Fibroblast of the aortic adventitia (primary cell): Measurements from ENCODE around the gene USP34. TPM values are rescaled to one million over a fixed set of nuclear protein-coding genes. Genes with fewer than 3 reads are reported as not detected.

ENCODE experiments used
- DNase-seq: peaks from one replicate; pipeline ENCODE4 v3.0.0-alpha.2; 2010; ENCODE audit warnings: low read depth
- H3K4me3 ChIP-seq: 2 replicates; pipeline ENCODE4 v1.5.1; 2011; ENCODE audit warnings: low read depth, mild to moderate bottlenecking, control low read depth, low read length, moderate library complexity
- total RNA-seq: library from RNA; depleted of rRNA; stranded (reverse); fragments of >200 nt; gene quantifications from 2 replicates; pipeline ENCODE4 v1.2.3, GENCODE V29; 2012; ENCODE audit warnings: low replicate concordance
- TF ChIP-seq, protein P1 (sequence below): IDR thresholded peaks from 2 replicates; pipeline ENCODE4 v1.5.1; 2011; ENCODE audit warnings: mild to moderate bottlenecking, low read length, control low read depth, inconsistent platforms; ENCODE audit not compliant: insufficient read depth

USP34 gene
- total RNA-seq, 1 donor: 130 TPM

GRCh38 chr2:61255580-61256437 is 215.1 kb downstream of the USP34 start:
- TF ChIP-seq, protein P1, sequence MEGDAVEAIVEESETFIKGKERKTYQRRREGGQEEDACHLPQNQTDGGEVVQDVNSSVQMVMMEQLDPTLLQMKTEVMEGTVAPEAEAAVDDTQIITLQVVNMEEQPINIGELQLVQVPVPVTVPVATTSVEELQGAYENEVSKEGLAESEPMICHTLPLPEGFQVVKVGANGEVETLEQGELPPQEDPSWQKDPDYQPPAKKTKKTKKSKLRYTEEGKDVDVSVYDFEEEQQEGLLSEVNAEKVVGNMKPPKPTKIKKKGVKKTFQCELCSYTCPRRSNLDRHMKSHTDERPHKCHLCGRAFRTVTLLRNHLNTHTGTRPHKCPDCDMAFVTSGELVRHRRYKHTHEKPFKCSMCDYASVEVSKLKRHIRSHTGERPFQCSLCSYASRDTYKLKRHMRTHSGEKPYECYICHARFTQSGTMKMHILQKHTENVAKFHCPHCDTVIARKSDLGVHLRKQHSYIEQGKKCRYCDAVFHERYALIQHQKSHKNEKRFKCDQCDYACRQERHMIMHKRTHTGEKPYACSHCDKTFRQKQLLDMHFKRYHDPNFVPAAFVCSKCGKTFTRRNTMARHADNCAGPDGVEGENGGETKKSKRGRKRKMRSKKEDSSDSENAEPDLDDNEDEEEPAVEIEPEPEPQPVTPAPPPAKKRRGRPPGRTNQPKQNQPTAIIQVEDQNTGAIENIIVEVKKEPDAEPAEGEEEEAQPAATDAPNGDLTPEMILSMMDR: no peak
- H3K4me3 ChIP-seq: no peak overlapping the region
- peak; percentile 75 for DNase-seq

GRCh38 chr2:61254536-61254935 is 216.4 kb downstream of the USP34 start:
- no peak for DNase-seq
- no peak overlapping the region for H3K4me3 ChIP-seq
- TF ChIP-seq, protein P1: no peak

DNA sequence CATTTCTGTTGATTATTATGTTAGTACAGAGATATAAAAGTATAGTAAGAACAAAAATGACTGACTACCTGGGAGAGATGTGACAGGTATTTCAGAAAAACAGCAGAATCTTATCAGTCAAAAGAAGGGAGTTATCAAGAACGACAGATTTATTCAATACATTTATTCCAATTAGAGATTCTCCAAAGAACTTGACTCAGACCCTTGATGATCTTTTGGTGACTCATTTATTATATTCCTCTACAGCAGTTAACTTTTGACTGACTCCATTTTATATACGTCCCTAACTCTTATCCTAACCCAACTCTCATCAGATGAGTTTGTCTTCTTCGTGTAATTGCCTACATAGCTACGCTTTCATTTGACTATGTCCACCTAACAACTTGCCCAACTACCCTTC is 217.8 kb downstream of the USP34 start:
- no peak for DNase-seq
- no peak overlapping the region for H3K4me3 ChIP-seq
- TF ChIP-seq, protein P1: no peak

GRCh38 chr2:61252031-61252430 is 218.9 kb downstream of the USP34 start:
- no peak overlapping the region for H3K4me3 ChIP-seq
- DNase-seq: no peak
- TF ChIP-seq, protein P1: no peak

GRCh38 chr2:61249521-61250071 is 221.3 kb downstream of the USP34 start:
- no peak for DNase-seq
- no peak overlapping the region for H3K4me3 ChIP-seq
- TF ChIP-seq, protein P1: no peak

DNA sequence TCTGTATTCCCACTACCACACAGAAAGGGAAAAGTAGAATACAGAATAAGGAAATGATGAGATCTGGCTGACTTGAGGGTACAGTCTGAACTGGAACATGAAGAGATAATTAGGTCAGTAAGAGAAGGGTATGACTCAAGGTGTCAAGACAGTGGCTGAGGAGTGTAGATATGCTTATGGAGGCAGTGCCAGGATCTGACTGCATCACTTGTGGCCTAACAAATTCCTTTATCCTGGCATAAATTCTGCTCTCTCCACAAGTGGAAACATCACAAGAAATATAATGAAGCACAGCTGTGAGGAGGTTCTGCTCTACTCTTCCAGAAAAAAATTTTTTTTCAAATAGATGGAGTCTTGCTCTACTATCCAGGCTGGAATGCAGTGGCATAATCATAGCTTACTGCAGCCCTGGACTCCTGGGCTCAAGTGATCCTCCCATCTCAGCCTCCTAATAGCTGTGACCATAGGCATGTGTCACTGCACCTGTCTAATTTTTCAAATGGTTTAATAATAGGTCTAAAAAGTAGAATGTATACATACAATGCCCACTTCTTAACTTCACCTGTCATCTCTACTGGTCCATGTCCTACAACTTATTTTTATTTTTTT is 223.6 kb downstream of the USP34 start:
- TF ChIP-seq, protein P1: no peak

More for the DNA sequence above, 223.6 kb downstream of the USP34 start:
- DNase-seq: peak; percentile 79
- no peak overlapping the region for H3K4me3 ChIP-seq
